ENCODE results near the gene PADI2. TPM values are rescaled to one million over a fixed set of nuclear protein-coding genes. Genes with fewer than 3 reads are reported as not detected.

Gene PADI2
- total RNA-seq, 4 donors from 2014 or later = 2.2 to 26.7 (median 15.3) TPM

DNA sequence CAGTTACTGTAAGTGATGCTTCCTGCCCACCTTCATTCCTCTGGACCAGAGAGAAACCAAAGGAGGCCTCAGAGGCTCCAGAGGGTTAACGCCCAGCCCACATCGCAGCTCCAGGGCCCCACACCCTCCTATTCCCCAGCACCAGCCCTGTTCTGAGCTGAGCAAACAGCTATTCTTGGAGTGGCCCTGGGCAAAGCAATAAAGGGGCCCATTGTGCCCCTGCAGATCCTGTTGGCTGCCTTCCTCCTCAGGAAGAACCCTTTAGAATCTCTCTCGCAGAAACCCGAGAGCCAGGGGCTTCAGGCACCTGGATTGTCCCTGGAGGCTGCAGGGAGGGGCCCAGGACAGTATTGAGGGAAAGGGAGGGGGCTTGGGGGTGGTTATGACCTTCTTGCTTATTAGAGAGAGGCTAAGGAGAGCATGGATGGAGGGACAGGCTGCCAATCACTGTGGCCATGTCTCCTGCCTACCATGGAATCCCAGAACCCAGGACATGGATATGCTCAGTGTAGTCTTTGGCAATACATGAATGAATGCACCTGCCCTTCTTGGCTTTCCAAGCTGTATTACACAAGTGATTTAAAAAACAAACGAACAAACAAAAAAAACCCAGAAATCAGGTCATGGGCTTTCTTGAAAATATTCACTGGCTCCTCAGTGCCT lies 9.2 kb downstream of the PADI2 start:
- no peak for DNase-seq (ENCODE audit: low spot score in 2 of 2)
- intact Hi-C loops (cut with DNase I; ENCODE audit: low total_unique reads) = no loop called here
- H3K4me3 ChIP-seq (ENCODE audit: low read depth, poor library complexity, severe bottlenecking) = no peak overlapping the region
- TF ChIP-seq, protein P1, sequence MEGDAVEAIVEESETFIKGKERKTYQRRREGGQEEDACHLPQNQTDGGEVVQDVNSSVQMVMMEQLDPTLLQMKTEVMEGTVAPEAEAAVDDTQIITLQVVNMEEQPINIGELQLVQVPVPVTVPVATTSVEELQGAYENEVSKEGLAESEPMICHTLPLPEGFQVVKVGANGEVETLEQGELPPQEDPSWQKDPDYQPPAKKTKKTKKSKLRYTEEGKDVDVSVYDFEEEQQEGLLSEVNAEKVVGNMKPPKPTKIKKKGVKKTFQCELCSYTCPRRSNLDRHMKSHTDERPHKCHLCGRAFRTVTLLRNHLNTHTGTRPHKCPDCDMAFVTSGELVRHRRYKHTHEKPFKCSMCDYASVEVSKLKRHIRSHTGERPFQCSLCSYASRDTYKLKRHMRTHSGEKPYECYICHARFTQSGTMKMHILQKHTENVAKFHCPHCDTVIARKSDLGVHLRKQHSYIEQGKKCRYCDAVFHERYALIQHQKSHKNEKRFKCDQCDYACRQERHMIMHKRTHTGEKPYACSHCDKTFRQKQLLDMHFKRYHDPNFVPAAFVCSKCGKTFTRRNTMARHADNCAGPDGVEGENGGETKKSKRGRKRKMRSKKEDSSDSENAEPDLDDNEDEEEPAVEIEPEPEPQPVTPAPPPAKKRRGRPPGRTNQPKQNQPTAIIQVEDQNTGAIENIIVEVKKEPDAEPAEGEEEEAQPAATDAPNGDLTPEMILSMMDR (IDR thresholded peaks at IDR 0.05) = no peak
- no peak for TF ChIP-seq POLR2A (IDR thresholded peaks at IDR 0.05)
- WGBS, 2 donors = 22 to 34% methylated on average over 5 of the region's 5 CpGs

DNA sequence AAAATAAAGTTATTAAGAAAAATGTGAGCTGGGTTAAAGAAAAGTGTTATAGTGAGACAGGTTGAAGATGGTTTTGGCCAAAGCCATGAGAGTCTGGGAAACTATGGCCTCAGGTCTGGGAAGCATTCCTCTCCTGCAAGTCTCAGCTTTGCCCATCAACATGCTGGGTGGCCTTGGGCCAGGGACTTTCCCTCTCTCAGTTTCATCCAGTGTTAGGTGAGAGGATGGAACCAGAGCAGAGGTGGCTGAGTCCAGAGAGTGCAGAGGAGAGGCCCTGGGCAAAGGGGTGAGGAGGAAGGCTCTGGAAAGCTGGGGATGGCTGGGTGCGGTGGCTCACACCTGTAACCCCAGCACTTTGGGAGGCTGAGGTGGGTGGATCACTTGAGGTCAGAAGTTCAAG lies 10.5 kb downstream of the PADI2 start:
- no peak overlapping the region for H3K4me3 ChIP-seq (ENCODE audit: low read depth, poor library complexity, severe bottlenecking)
- WGBS, 2 donors = 57 to 67% methylated on average over 1 of the region's 1 CpG
- TF ChIP-seq POLR2A (IDR thresholded peaks at IDR 0.05) = no peak
- TF ChIP-seq, protein P1 (IDR thresholded peaks at IDR 0.05) = no peak
- intact Hi-C loops (cut with DNase I; ENCODE audit: low total_unique reads) = no loop called here
- no peak for DNase-seq (ENCODE audit: low spot score in 2 of 2)

DNA sequence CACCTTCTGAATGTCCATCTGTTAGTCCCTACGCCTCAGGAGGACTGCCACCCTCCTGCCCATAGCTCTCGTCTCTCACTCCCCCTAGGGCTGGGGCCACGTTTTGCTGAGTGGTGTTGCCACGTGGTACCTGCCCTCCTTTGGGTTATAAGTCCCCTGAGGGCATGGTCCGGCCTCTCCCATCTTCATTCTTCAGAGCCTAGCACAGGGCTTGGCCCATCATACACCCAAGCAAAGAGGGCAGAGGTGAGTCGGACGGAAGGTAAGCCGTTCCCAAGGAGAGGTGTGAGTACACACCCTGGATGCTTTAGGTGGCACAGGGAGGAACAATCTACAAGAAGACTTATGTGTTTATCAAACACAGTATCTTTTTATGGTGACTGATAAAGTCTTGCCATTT lies 10.9 kb downstream of the PADI2 start:
- no peak for TF ChIP-seq POLR2A (IDR thresholded peaks at IDR 0.05)
- TF ChIP-seq, protein P1 (IDR thresholded peaks at IDR 0.05) = no peak
- intact Hi-C loops (cut with DNase I; ENCODE audit: low total_unique reads) = no loop called here
- 47 to 52% methylated on average over 8 of the region's 8 CpGs for WGBS, 2 donors

DNA sequence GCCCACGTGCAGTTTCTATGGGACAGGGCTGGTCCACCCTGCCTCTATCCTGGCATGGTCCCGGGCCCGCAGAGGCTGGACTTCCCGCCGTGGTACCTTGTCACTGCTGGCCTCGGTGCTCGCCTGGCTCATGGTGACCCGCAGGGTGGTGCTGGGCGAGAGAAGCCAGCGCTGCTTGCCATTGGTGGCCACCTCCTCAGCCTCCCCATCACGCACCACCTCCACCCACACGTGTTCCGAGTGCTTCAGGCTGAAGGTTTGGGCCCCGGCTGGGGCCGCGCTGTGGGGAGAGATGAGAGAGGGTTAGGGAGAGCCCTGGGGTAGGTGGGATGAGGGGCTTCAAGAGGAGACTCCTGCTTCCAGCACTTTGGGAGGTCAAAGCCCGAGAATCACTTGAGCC lies 14.5 kb downstream of the PADI2 start:
- no peak for TF ChIP-seq POLR2A (IDR thresholded peaks at IDR 0.05)
- TF ChIP-seq, protein P1 (IDR thresholded peaks at IDR 0.05) = no peak
- no peak overlapping the region for H3K4me3 ChIP-seq (ENCODE audit: low read depth, poor library complexity, severe bottlenecking)
- DNase-seq (ENCODE audit: low spot score in 2 of 2) = no peak
- 91 to 93% methylated on average over 17 of the region's 17 CpGs for WGBS, 2 donors
- intact Hi-C loops (cut with DNase I; ENCODE audit: low total_unique reads) = no loop called here

More for the DNA sequence above, 10.9 kb downstream of the PADI2 start:
- no peak for DNase-seq (ENCODE audit: low spot score in 2 of 2)
- no peak overlapping the region for H3K4me3 ChIP-seq (ENCODE audit: low read depth, poor library complexity, severe bottlenecking)

DNA sequence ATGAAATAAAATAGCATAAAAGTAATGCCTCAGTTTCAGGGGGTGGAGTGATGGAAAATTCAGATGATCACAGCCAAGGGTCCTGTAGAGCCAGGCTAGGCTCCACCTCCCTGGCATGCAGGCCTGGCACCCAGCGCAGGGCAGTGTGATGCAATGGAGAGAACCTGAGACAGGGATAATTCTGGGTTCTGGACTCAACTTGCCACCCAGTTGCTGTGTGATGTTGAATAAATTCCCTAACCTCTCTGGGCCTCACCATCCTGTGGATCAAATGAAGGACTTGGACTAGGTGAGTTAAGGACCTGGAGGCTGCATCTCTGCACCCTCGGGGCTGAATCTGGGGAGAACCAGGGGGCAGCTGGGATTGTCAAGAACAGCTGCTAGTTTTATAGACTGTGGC lies 17.0 kb downstream of the PADI2 start:
- intact Hi-C loops (cut with DNase I; ENCODE audit: low total_unique reads) = no loop called here
- TF ChIP-seq POLR2A (IDR thresholded peaks at IDR 0.05) = no peak
- TF ChIP-seq, protein P1 (IDR thresholded peaks at IDR 0.05) = no peak
- WGBS, 2 donors = 73 to 84% methylated on average over 2 of the region's 2 CpGs
- no peak for DNase-seq (ENCODE audit: low spot score in 2 of 2)
- no peak overlapping the region for H3K4me3 ChIP-seq (ENCODE audit: low read depth, poor library complexity, severe bottlenecking)

DNA sequence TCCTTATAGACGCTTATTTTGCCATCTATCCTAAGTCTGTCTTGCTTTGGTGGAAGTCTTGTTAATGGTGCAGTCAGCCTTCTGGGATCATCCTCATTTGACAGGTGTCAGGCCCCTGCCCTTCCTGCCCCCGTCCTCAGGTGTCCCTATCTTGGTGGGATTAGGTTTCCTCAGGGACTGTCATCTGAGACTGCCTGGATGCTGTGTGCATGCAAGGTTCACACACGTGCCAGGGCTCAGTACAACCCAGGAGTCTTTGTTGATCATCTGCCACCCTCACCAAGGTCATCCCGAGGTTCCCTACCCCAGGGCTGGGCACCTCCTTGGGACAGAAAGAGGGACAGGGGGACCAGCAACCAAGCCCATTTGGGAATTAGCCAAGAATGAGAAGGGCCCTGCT lies 18.0 kb downstream of the PADI2 start:
- no peak overlapping the region for H3K4me3 ChIP-seq (ENCODE audit: low read depth, poor library complexity, severe bottlenecking)
- 58 to 90% methylated on average over 3 to 4 of the region's 4 CpGs for WGBS, 2 donors
- intact Hi-C loops (cut with DNase I; ENCODE audit: low total_unique reads) = no loop called here
- no peak for DNase-seq (ENCODE audit: low spot score in 2 of 2)
- TF ChIP-seq, protein P1 (IDR thresholded peaks at IDR 0.05) = no peak
- no peak for TF ChIP-seq POLR2A (IDR thresholded peaks at IDR 0.05)
